ENCODE results near the gene OMD.

The OMD gene, protein sequence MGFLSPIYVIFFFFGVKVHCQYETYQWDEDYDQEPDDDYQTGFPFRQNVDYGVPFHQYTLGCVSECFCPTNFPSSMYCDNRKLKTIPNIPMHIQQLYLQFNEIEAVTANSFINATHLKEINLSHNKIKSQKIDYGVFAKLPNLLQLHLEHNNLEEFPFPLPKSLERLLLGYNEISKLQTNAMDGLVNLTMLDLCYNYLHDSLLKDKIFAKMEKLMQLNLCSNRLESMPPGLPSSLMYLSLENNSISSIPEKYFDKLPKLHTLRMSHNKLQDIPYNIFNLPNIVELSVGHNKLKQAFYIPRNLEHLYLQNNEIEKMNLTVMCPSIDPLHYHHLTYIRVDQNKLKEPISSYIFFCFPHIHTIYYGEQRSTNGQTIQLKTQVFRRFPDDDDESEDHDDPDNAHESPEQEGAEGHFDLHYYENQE

GRCh38 chr9:92424340-92424739, at the start of gene OMD:
TSS of gene OMD (minus strand) at chr9:92424471. CDS start at chr9:92417558, 6,913 bp downstream.
- no peak for DNase-seq

- DNase-seq, result no peak
These were observed 43.9 kb upstream of the OMD start for GRCh38 chr9:92468206-92468605.

DNA sequence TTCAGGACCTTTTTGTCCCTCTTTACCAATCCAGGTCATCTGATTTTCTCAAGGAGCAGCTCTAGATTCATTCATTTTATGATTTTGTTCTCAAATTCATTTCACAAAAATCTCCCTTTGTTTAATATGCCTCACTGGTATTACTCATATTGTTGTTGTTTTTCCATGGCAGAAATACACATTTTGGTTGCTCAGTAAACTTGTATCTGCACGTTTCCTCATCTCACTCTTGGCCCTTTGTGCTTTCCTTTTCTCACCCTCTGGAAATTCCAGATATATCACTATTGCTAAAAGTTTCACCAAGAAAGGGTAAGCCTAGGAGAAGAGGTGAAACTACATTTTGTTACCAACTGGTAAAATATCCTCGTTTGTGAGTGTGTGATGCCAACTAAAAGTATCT, 43.2 kb upstream of the OMD start:
- no peak for DNase-seq

DNA sequence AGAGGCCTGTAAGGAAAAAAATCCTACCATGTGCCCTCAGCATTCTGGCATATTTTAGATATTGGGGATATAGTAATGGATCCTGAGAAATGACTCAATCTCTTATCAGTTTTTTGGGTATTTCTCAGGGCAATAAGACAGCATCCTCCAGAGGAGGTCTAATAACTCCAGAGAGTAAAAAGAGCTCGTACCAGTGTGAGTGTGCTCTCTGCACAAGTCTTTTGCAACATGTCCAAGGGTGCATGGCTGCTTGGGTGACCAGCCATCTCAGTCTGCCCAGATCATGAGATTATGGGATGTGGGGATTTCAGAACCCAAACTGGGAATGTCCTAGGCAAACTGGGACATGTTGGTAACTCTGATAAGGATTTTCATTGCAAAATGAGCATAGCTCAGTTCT, 42.8 kb upstream of the OMD start:
- no peak for DNase-seq

- no peak for DNase-seq
These were observed 39.7 kb upstream of the OMD start for GRCh38 chr9:92463984-92464383.

GRCh38 chr9:92463387-92463786, 39.1 kb upstream of the OMD start:
- no peak for DNase-seq

DNA sequence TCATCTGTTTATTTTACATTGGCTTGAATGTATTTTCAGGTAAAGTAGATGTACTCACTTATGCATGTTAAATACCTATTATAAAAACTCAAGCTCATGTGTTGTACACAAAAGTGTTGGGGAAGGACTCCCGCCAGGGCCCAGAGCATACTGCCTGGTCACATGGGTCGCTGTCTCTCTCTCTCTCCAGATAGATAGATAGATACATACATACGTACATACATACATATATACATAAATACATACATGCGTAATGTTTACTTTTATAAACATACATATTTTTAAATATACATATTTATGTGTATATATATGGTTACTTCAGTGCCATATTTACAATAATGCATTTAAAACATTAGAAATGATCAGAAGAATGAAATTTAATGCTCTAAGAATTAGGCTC, 33.3 kb upstream of the OMD start:
- no peak for DNase-seq

GRCh38 chr9:92455217-92455616, 30.9 kb upstream of the OMD start:
- peak in 1 of 2 experiments; percentile 11 for DNase-seq

DNA sequence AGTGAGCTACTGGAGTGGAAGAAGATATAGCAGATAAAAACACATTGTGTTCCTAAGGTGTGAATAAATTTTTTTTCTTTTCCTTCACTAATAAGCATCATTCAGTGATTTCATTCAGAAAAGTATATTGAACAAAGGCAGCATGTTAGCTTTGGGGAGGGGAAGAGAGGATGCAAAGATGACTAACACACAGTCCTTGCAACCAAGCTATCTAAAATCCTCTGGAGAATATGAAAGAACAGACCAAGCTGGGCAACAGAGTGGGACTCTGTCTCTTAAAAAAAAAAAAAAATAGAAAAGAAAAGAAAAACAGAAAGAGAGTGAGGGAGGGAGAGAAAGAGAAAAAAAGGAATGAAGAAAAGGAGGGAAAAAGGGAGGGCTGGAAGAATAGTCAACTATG, 22.3 kb upstream of the OMD start:
- no peak for DNase-seq

- DNase-seq, result peak in 1 of 2 experiments; percentile 58
These were observed 20.6 kb upstream of the OMD start for GRCh38 chr9:92444841-92445240.

DNA sequence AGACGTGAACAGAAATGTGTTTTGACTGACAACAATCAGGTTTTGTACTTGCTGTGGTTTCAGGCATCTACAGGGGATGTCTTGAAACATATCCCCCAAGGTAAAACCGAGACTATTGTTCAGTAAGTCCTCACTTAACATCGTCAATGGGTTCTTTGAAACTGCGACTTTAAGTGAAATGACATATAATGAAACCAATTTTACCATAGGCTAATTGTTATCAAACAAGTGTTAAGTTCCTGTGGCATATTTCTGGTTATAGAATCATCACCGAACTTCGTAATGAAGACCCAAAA, 16.4 kb upstream of the OMD start:
- DNase-seq, result no peak

GRCh38 chr9:92439921-92440750, 15.9 kb upstream of the OMD start:
- DNase-seq, result no peak

DNA sequence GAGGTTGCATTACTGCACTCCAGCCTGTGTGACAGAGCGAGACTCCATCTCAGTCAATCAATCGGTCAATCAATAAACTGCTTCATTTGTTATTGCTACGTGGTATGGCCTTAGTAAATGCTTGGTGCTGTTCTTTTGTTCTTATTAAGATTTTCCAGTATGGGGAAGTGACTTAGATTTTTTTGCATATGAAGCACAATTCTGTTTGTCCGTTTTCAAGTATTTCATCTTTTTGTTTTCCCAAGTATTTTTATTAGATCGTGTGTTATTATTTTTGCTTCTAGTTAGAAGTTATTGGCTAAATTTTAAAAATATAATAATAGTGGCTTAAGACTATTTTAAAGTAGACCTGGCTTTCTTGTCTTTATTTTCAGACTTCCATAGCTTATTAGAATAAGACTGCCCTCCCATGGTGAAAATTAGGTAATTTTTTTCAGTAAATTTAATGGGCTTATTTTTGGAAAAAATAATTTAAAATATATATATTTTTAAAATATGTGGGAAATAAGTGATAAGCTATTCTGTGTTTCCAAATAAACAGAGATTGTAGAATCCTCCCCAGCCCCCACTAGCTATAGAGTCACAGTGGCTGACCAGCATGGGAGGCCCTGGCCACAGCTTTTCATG, 14.7 kb upstream of the OMD start:
- DNase-seq, result no peak

DNA sequence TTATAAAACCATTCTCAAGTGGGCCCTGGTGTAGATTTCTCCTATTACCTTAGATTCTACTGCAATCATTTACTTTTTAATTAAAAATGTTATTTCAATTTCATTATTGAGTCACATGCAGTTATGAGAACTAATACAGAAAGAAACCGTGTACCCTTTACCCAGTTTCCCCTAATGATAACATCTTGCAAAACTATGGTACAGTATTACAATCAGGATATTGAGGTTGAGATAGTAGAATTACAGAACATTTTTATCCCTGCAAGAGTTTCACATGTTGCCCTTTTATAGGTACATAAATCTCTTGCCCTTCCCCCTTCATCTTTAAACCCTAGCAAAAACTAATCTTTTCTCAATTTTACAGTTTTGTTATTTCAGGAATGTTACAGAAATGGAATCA, 11.0 kb upstream of the OMD start:
- DNase-seq, result no peak

GRCh38 chr9:92432972-92433548, 8.8 kb upstream of the OMD start:
- DNase-seq, result no peak

DNA sequence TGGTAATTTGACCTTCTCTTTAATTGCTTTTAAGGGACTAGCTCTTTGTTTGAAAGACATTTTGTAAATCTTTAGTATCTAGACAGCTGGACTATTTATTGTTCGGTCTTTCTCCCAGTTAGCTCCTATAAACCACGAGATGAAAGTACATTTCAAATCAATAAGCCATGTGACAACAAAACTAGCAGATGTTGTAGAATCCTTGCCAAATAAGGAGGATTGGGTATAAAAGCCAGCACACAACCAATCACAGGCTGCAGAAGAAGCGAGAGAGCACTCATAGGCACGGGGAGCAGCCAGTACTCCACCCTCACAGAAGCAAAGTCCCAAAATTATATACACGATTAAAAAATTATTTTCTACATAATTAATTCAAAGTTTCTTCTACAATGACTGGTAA, 8.1 kb upstream of the OMD start:
- no peak for DNase-seq

DNA sequence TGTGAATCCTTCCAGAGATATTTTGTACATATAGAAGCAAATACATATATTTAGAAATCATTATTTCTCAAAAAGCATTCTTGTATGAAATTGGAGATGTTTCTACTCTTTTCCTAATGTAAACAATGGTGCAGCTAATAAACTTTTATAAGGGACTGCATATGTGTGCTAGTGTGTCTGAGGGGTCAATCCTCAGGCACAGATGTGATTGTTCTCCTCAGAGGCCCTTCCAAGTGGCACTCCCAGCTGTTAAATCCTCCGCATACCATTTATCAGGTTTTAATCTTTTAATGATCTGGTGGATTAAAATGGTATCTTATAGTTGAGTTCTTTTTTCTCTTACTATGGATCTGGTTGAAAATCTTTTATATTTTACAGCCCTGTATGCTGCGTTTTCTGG, 5.6 kb upstream of the OMD start:
- no peak for DNase-seq

DNA sequence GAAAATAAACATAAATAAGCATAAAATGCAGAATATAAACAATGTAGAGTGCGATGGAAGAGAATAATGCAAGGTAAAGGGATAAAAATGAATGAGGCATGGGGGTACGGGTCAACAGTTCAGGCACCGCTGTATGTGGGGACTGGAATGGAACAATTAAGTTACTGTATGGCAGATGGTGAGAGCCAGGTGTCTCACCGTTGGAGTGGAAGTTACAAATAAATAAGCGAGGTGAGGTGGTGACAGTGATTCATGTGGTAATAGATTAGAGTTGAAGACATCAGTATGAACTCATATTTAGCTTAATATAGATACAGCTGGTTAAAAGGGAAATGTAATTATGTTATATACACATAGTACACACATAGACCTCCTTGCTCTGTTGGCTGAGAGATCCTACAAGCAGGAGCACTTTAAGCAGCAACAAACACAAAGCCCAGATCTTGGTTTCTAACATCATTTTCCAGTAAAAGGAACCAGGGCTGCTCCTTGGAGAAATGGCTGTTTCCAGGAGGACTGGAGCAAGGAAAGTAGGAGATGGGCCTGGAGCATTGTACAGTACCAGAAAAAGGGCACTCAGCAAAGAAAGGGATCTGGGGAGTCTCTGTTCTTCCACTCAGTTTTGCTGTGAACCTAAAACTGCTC, 2.4 kb upstream of the OMD start:
- peak in 1 of 2 experiments; percentile 4 for DNase-seq

- DNase-seq, result no peak
These were observed 1.2 kb upstream of the OMD start for GRCh38 chr9:92425474-92425873.

DNA sequence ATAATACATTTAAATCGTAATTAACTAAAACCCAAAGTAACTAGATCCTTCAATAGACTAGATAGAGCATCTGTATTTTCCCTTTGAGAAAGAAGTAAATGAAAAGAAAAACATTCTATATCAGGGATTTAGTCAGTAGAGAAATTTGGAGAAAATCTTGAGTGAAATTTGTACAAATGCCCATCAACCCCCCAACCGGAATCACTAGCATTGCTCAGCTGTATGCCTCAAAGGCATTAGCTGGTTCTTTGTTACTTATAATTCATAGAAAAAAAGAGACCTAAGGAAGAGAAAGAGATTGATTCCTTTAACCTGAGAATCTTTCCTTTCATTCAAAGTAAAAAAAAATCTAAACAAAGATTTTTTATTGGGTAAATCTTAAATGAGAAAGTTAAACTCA, 659 bp downstream of the OMD start:
- DNase-seq, result no peak

DNA sequence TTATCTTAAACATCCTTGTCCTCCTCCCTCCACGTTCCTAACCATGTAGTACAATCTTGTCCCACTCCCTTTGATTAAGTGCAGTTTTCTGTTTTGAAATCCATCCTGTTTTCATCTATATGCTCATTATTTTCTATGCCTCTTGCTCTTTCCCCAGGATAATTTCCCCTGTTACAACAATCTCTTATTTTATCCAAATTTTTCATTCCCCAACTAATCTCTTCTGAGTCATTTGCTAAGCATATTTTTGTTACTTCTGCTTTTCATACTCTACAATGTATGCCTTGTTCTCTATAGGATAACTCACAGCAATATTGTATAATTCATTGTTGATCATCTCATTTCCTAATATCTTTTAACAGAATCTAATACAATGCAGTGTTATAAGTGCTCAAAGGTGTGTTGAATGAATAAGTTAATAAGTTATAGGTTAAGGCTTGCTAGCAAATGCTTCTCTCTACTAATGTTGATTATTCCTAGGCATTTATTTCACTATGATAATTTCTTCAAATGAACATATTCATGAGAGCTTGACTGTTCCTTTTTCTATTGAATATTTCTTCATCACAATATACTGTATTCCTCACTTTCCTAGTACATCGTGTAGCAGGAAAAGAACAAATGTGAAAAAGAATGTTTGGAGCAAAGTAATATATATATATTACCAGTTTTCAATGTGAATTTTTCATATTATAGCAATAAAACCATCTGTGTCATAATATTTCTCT, 1.5 kb downstream of the OMD start:
- no peak for DNase-seq

DNA sequence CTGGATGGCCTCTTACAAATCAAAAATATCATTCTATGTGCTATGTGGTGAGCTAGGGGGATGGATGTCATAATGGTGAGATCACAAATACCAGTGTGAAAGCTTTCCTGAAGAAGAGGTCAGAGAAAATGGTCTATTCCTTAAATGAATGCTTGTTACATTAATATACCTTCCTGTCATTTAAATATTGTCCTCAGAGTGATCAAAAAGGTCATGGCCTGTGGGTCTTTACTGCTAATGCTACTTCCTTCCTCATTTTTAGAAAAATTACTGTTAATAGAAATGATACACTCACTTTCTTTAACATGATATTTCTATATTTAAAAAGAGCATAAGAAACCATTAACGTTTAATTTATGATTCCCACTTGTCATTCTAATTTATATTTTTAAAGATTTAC, 9.7 kb downstream of the OMD start:
- DNase-seq, result no peak

Measured in NCI-H526 (cell line).